Activated CD4-positive, alpha-beta T cell treated with anti-CD3 and anti-CD28 coated beads, Interleukin-2, Interleukin-6, amounts not matched to agents 100 ng/mL and 50 ng/mL, durations not matched to agents 16 hours and 8 hours (primary cell): ENCODE data around the gene FAM181B.

Source experiments
- DNase-seq: peaks from one replicate; pipeline ENCODE4 v3.0.0-alpha.2; 2020

Gene FAM181B

GRCh38 chr11:82733444-82734119 lies at the start of gene FAM181B:
TSS of gene FAM181B (minus strand) at chr11:82733864. CDS start at chr11:82733729, 135 bp downstream.
- DNase-seq: peak; percentile 18

DNA sequence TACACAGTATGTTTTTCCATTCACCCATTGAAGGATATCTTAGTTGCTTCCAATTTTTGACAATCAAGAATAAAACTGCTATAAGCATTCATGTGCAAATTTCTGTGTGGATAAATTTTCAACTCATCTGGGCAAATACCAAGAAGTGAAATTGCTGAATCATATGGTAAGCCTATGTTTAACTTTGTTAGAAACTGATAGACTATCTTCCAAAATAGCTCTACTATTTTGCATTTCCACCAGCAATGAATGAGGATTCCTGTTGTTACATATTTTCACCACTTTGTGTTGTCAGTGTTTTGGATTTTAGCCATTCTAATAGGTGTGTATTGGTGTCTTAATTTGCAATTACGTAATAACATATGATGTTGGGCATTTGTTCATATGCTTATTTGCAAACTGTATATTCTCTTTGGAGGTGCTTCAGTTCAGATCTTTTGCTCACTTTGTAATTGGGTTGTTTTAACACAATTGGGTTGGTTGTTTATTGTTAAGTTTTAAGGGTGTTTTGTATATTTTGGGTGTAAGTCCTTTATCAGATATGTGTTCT lies 49.2 kb upstream of the FAM181B start:
- no peak for DNase-seq

GRCh38 chr11:82778776-82779175 lies 45.1 kb upstream of the FAM181B start:
- no peak for DNase-seq

- no peak for DNase-seq
Observed at GRCh38 chr11:82776377-82776776, 42.7 kb upstream of the FAM181B start.

DNA sequence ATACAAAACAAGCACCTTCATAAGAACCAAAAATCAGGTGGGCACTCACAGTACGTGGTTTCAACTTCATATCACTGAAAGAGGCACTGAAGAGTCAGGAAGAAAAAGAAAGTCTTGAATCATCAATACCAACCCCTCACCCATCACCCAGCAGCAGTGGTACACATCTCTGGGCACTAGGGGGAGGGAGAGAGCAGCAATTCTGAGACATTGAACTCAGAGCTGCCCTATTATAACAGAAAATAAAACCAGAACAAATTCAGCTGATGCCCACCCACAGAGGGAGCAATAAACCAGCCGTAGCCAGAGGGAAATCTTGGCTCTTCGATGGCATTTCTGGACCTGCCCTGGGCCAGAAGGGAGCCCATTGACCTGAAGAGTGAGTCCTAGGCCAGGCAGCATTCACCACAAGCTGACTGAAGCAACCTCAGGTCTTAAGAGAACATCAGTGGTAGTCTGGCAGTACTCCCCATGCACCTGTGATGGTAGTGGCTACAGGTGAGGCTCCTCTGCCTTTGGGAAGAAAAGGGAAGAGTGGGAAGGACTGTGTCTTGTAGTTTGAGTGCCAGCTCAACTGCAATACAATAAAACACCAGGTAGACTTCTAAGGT lies 42.2 kb upstream of the FAM181B start:
- peak; percentile 65 for DNase-seq

- no peak for DNase-seq
Observed at GRCh38 chr11:82775218-82775617, 41.6 kb upstream of the FAM181B start.

DNA sequence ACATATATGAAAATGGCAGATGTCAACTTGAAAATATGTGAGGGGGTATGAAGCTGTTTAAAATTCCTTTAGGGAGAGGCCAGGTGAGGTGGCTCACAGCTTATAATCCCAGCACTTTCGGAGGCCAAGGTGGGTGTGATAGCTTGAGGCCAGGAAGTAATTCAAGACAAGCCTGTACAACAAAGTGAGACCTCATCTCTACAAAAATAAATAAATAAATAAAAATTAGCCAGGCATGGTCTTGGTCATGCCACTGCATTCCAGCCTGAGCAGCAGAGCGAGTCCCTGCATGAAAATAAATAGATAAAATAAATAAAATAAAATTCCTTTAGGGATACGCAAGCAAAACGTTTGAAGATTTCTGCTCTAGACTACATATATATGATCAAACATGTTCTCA lies 38.1 kb upstream of the FAM181B start:
- DNase-seq: no peak

DNA sequence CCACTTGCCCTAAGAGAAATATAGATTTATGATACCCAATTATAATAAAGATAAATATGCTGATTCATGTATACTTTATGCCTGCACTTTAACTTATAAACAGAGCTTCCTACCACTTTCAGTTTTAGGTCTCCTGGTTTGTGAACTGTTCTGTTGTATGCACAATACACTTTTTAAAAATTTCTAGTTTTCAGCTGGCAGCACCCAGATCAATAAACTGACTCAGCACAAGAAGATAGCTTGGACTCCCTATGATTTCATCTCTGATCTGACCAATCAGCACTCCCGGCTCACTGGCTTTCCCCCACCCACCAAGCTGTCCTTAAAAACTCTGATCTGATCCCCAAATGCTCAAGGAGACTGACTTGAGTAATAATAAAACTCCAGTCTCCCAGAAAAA lies 33.5 kb upstream of the FAM181B start:
- no peak for DNase-seq

DNA sequence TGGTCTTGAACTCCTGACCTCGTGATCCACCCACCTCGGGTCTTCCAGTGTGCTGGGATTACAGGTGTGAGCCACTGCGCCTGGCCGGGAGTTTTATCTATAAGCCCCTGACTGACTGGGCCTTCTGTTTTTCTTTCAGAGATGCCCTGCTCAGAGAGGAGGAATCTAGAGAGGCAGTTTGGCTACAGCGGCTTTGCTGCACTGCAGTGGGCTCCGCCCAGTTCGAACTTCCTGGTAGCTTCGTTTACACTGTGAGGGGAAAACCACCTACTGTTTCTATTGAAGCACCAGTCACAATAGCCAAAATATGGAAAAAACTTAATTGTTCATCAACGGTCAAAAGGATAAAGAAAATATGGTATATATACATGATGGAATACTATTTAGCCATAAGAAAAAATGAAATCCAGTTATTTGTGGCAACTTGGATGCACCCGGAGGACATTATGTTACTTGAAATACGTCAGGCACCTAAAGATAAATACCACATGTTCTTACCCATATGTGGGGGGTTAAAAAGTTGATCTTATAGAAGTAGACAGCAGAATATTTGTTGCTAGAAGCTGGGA lies 31.9 kb upstream of the FAM181B start:
- no peak for DNase-seq

DNA sequence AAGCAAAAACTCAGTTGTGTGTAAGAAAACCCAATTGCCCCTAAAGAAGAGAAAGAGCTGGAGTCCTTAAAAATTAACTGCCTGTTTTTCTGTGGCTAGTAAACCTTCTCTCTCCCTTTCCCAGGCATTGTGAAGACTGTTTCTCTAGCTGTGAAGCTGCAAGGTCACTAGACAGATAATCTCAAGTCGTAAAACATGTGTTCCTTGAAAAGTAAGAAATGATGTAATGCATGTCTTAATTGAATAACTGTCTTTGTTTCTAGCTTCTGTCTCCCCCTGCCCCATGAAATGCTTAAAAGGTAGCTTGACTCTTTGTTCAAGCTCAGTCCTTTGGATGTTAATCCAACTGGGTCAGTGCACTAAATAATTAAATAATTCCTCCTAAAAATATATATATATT lies 29.5 kb upstream of the FAM181B start:
- no peak for DNase-seq

DNA sequence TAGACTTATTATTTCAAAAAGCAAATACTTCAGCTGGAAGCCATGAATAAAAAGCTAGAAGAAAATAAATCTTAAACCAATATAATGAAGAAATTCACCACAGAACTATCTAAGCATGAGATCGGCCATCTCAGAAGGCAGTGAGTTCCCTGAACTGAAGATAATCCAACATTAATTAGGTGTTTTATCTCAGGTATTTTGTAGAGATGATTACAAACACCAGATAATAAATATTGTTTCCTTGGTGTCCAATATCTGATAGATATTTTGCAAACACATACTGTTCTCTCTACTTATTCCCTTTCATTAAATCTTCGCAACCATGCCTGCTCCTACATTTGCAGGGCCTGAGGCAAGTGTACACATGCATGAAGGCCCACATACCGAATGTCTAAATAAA lies 26.0 kb upstream of the FAM181B start:
- no peak for DNase-seq

DNA sequence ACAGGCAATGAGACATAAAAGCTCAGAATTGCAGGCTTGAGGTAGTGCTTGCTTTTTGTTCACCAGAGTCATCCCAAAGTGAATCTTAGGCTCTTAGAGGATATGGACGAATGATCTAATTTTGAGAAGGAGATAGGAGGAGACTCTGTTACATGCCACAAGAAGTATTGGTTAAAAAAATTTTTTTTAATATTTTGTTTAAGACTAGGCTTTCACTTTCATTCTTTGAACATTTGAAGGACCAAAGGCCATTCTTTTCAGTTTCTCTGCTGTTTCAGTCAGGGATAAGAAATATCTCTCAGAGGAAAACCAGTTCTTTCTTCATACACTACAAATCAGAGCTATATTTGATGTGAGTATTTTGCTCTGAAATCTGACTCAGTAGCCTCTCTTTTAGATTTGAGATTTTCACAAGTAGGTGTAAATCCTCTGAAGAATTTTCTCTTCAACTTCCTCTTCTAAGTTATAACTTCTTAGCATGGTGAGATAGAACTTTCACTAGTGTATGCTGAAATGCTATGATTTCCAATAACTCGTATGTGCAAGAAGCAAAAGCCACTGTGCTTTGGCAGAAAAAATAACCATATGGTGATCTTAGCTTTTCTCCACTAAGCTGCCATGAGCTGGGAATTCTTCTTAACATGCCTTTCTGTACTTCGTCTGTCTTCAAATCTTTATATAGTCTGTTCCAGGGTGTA lies 24.1 kb upstream of the FAM181B start:
- DNase-seq: no peak

DNA sequence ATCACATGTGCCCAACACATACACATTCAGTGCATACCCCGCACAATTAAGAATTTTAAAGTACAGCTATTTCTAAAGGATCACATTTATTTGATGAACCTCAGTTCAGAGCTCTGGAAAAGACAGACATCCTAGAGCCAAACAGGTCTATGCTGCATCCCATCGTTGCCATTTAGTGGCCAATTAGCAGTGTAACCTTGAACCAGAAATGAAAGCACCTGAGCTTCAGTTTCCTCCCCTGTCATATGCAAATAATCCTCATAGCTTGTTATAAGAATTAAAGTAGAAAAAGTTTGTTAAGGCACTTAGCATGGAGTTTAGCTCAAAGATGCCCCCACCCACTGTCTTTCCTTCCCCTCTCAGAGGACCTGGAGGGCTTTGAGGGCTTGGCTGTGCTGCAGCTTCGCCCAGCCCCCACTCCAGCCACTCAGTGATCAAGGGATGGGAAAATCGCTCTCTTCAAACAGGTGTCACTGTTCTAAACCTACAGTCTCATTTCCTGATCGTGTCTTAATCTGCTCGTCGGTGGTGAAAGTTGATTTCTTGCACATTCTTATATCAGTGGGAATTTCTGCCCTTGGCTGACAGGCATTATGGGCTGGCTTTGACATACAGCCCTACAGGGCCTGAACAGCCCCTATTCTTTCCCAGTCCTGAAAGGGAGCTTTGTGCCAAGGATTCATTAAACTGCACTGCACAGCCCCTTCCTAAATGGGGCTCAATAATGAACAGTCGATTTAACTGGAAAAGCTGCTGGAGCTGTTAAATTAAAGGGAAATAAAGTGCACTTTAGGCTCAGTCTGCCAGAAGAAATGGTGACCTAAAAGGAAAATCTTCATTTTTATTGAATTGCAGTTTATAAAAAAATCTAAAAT lies 23.3 kb upstream of the FAM181B start:
- no peak for DNase-seq

- no peak for DNase-seq
Observed at GRCh38 chr11:82754410-82754809, 20.7 kb upstream of the FAM181B start.

- no peak for DNase-seq
Observed at GRCh38 chr11:82753921-82754320, 20.3 kb upstream of the FAM181B start.

DNA sequence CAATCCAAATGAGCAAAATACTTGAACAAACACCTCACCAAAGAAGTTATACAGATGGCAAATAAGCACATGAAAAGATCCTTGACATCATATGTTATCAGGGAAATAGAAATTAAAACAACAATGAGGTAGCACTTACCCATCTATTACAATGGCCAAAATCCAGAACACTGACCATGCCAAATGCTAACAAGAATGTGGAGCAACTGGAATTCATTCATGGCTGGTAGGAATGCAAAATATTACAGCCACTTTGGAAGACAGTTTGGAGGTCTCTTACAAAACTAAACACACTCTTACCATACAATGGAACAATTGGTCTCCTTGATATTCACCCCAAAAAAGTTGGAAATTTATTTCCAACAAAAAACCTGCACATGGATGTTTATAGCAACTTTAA lies 19.1 kb upstream of the FAM181B start:
- DNase-seq: no peak

- peak; percentile 29 for DNase-seq
Observed at GRCh38 chr11:82750643-82751139, 17.0 kb upstream of the FAM181B start.

DNA sequence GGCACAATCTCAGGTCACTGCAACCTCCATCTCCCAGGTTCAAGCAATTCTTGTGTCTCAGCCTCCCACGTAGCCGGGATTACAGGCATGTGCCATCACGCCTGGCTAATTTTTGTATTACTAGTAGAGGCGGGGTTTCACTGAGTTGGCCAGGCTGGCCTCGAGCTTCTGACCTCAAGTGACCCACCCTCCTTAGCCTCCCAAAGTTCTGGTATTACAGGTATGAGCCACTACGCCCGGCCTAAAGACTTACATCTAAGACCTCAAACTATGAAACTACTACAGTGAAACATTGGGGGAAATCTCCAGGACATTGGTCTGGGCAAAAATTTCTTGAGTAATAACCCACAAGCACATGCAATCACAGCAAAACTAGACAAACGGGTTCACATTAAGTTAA lies 13.8 kb upstream of the FAM181B start:
- no peak for DNase-seq

DNA sequence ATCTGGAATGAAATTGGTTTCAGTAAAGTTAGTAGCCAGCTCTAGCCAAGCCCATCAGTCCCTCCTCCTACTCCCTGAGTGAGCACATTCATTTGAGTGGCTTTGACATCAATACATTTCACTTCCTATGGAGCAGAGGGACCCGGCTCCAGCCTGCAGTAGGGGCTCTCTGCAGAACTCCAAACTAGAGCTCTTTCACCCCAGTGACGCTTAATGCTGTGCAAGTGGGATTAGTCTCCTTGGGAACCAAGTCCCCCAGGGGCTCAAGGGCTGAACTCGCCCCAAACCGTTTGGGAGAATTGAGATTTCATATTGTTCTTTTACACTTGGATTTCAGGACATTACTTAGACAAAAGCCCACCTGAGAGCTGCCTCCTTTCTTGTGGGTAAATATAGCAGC lies 4.4 kb upstream of the FAM181B start:
- DNase-seq: no peak

DNA sequence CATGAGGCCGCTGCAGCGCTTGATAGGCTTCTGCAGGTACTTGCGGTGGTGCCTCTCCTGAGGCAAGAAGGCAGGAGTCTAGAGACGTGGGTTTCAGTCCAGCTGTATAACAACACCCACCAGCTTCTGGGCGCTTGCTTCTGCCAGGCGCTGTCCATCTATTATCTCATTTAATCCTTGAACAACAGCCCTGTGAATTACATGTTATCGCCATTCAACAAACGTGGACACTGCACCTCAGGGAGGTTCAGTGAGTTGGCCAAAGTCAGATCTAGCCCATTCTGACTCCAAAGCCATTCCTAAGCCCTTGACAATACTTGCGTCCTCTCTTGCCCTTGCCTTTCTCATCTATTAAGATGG lies 436 bp upstream of the FAM181B start:
- DNase-seq: no peak

DNA sequence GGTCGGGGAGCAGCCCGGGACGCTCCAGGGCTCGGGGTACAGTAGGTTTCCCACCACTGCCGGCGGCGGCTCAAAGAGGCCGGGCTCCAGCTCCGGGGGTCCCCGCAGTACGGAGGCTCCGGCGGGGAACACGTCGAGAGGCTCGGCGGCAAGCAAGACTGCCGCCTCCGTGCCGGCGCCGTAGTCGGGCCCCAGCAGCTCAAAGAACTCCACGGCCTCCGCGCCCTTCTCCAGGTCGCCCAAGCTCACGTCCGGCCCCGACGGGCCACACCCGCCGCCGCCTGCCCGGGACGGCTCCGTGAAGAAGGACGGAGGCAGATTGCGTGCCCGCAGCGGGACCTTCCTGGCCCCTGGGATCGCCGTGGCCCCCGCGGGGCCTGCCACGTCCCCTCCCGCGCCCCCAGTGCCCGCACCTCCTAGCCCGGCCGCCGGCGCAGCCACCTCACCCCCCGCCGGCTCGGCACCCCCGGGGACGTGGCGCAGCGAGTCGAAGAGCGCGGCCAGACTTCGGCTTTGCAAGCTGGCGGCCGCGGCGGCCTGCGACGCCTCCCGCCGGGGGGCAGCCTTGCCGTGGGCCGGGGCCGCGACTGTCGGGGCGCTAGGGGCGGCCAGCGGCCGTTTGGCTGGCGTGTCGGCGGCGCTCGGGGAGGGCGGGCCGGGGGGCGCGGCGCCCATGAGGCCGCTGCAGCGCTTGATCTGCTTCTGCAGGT lies 775 bp downstream of the FAM181B start:
- no peak for DNase-seq

GRCh38 chr11:82732348-82732733 lies 1.3 kb downstream of the FAM181B start:
- no peak for DNase-seq
